DND-41 (cell line): Measurements from ENCODE around the gene LILRA1.

ENCODE experiments used
- EZH2 ChIP-seq: IDR thresholded peaks from 3 replicates; pipeline ENCODE4 v1.6.1; 2012; ENCODE audit warnings: borderline replicate concordance, low read depth, mild to moderate bottlenecking, moderate library complexity, low read length, inconsistent platforms; ENCODE audit not compliant: severe bottlenecking
- TF ChIP-seq, protein P1 (sequence below): IDR thresholded peaks from 2 replicates; pipeline ENCODE4 v1.5.1; 2012; ENCODE audit warnings: borderline replicate concordance, low read length, moderate library complexity, mild to moderate bottlenecking; ENCODE audit not compliant: poor library complexity, severe bottlenecking; ENCODE audit errors: extremely low read depth

DNA sequence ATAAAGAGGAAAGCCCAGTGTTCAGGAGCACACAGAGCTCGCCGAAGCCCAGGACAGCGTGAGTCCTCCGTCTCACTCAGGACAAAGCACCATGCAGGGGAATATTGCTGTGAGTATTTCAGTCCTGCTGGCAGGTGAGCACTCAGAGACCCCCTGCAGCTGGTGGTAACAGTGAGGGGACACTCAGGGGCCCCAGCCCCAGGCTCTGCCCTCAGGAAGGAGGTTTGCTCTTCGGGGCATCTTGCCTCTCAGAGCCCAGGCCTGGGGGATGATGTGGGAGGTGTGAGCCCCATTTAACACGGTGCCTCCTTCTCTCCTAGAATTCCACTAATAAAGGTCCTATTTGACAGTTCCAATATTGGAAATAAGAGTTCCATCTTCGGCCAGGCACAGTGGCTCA, 14.8 kb downstream of the LILRA1 start:
- TF ChIP-seq, protein P1, sequence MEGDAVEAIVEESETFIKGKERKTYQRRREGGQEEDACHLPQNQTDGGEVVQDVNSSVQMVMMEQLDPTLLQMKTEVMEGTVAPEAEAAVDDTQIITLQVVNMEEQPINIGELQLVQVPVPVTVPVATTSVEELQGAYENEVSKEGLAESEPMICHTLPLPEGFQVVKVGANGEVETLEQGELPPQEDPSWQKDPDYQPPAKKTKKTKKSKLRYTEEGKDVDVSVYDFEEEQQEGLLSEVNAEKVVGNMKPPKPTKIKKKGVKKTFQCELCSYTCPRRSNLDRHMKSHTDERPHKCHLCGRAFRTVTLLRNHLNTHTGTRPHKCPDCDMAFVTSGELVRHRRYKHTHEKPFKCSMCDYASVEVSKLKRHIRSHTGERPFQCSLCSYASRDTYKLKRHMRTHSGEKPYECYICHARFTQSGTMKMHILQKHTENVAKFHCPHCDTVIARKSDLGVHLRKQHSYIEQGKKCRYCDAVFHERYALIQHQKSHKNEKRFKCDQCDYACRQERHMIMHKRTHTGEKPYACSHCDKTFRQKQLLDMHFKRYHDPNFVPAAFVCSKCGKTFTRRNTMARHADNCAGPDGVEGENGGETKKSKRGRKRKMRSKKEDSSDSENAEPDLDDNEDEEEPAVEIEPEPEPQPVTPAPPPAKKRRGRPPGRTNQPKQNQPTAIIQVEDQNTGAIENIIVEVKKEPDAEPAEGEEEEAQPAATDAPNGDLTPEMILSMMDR, result no peak
- no peak for TF ChIP-seq EZH2
